Upper lobe of left lung (tissue), 4 donors: ENCODE data around the gene AWAT2.

Source experiments
- POLR2A ChIP-seq, 4 donors: fragments of 450-650 bp; IDR thresholded peaks; one replicate each; pipeline ENCODE4 v1.5.1; 2016 to 2017; ENCODE audit warnings: antibody characterized with exemption in 4 of 4, mild to moderate bottlenecking in 2 of 4
- TF ChIP-seq, protein P1 (sequence below), 6 experiments: fragments of 450-650 bp in 4 of 6; fragments of 200-600 bp in 2 of 6; sonication (generic) in 2 of 6; IDR thresholded peaks; one replicate each; pipeline ENCODE4 v1.5.1; 2016 to 2019; ENCODE audit warnings: antibody characterized with exemption in 6 of 6

DNA sequence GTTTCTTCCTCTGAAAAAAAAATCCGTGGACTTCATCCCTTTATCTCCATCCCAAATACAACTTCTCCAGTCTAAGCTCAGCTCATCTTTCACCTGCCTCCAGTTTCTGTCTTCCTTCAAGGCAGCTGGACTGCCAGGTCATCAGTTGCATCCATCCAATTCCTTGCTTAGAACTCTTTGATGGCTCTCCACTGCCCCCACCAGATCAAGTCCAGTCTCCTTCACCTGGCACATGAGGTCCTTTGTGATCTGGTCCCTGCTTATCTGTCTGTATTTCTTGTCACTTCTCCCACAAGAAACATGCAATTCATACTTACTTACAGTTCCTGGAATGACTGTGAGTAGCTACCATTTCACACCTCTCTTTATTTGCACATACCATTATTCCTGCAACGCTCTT, 46.3 kb upstream of the AWAT2 start:
- no peak for TF ChIP-seq POLR2A (IDR thresholded peaks at IDR 0.05)
- TF ChIP-seq, protein P1, sequence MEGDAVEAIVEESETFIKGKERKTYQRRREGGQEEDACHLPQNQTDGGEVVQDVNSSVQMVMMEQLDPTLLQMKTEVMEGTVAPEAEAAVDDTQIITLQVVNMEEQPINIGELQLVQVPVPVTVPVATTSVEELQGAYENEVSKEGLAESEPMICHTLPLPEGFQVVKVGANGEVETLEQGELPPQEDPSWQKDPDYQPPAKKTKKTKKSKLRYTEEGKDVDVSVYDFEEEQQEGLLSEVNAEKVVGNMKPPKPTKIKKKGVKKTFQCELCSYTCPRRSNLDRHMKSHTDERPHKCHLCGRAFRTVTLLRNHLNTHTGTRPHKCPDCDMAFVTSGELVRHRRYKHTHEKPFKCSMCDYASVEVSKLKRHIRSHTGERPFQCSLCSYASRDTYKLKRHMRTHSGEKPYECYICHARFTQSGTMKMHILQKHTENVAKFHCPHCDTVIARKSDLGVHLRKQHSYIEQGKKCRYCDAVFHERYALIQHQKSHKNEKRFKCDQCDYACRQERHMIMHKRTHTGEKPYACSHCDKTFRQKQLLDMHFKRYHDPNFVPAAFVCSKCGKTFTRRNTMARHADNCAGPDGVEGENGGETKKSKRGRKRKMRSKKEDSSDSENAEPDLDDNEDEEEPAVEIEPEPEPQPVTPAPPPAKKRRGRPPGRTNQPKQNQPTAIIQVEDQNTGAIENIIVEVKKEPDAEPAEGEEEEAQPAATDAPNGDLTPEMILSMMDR (IDR thresholded peaks at IDR 0.05) = no peak
